ENCODE data around the gene PPP2R2C. TPM values are rescaled to one million over a fixed set of nuclear protein-coding genes. Genes with fewer than 3 reads are reported as not detected.

Gene PPP2R2C
- total and polyA plus RNA-seq, 10 of the 15 experiments (the other 5 are each of a cell fraction or from before 2014, with no cell fraction given) = 0.13 to 0.15 TPM; not detected in 8

- no peaks in the 10 kb centered on the region for H4K20me1 ChIP-seq (ENCODE audit: control insufficient read depth, insufficient read depth)
- H3K79me2 ChIP-seq (ENCODE audit: control insufficient read depth, insufficient read depth, low read length) = no peaks in the 10 kb centered on the region
- intact Hi-C loops (cut with micrococcal nuclease; ENCODE audit: unreplicated experiment) (no loop called here), in situ Hi-C loops (cut with MboI) (no loop called here)
- no TSS peak for BruUV-seq (replicated peaks)
- RAD21 ChIA-PET (ENCODE audit: unreplicated experiment) = no interaction called here
- H3K4me2 ChIP-seq (ENCODE audit: control insufficient read depth, insufficient read depth) = no peak overlapping the region
- no peak overlapping the region for H3K27ac ChIP-seq (ENCODE audit: control insufficient read depth, insufficient read depth)
- H3K36me3 ChIP-seq (ENCODE audit: control insufficient read depth in 2 of 2, insufficient read depth in 2 of 2, low read length in 1 of 2) = no peaks in the 10 kb centered on the region
- SMC1A ChIA-PET (ENCODE audit: uncharacterized antibody, unreplicated experiment) = no interaction called here
- no peaks in the 10 kb centered on the region; a peak in 2 of 4 replicates for H3K27me3 ChIP-seq (replicated peaks in 1 of 2; ENCODE audit: control insufficient read depth in 2 of 2, insufficient read depth in 2 of 2, low read length in 1 of 2)
- FAIRE-seq (no peak), ATAC-seq (no peak), DNase-seq (ENCODE audit: low read depth, low spot score) (no peak)
- POLR2A ChIA-PET = no interaction called here
- H3K4me1 ChIP-seq (ENCODE audit: control insufficient read depth, insufficient read depth, low read length) = no peaks in the 10 kb centered on the region
- H3K9ac ChIP-seq (ENCODE audit: control insufficient read depth, insufficient read depth, low read length) = no peak overlapping the region
- H2AFZ ChIP-seq (ENCODE audit: control insufficient read depth, low read depth, low read length) = no peak overlapping the region
- no peaks in the 10 kb centered on the region; the same call in 2 of the 3 replicates for H3K9me3 ChIP-seq (replicated peaks; ENCODE audit: control insufficient read depth, insufficient read depth, low read length)
- WGBS (ENCODE audit: insufficient coverage, insufficient replicate concordance, low lambda C conversion rate, missing lambda C conversion rate) = 17% methylated on average over 12 of the region's 12 CpGs
- CTCF ChIA-PET = no interaction called here
- H3K4me3 ChIP-seq = no peak overlapping the region
- TF ChIP-seq IKZF2 (IDR thresholded peaks at IDR 0.05) = no peak
- TF ChIP-seq HDAC2 (IDR thresholded peaks at IDR 0.05) = no peak
- TF ChIP-seq ATF3 (IDR thresholded peaks at IDR 0.05; ENCODE audit: borderline replicate concordance, extremely low read depth, low read depth, low read length) = no peak
- TF ChIP-seq JUND (IDR thresholded peaks at IDR 0.05; ENCODE audit: low read depth, low read length) = no peak
- no peak for TF ChIP-seq STAT3 (IDR thresholded peaks at IDR 0.05; ENCODE audit: low read depth, low read length)
- no peak for TF ChIP-seq MYB (IDR thresholded peaks at IDR 0.05; ENCODE audit: borderline replicate concordance, low read depth, low read length)
- TF ChIP-seq NRF1 (conservative IDR thresholded peaks at IDR 0.05; ENCODE audit: low read depth, low read length) = no peak
- TF ChIP-seq BMI1 (IDR thresholded peaks at IDR 0.05; ENCODE audit: borderline replicate concordance) = no peak
- TF ChIP-seq ZNF622 (IDR thresholded peaks at IDR 0.05) = no peak
- TF ChIP-seq, protein P1, sequence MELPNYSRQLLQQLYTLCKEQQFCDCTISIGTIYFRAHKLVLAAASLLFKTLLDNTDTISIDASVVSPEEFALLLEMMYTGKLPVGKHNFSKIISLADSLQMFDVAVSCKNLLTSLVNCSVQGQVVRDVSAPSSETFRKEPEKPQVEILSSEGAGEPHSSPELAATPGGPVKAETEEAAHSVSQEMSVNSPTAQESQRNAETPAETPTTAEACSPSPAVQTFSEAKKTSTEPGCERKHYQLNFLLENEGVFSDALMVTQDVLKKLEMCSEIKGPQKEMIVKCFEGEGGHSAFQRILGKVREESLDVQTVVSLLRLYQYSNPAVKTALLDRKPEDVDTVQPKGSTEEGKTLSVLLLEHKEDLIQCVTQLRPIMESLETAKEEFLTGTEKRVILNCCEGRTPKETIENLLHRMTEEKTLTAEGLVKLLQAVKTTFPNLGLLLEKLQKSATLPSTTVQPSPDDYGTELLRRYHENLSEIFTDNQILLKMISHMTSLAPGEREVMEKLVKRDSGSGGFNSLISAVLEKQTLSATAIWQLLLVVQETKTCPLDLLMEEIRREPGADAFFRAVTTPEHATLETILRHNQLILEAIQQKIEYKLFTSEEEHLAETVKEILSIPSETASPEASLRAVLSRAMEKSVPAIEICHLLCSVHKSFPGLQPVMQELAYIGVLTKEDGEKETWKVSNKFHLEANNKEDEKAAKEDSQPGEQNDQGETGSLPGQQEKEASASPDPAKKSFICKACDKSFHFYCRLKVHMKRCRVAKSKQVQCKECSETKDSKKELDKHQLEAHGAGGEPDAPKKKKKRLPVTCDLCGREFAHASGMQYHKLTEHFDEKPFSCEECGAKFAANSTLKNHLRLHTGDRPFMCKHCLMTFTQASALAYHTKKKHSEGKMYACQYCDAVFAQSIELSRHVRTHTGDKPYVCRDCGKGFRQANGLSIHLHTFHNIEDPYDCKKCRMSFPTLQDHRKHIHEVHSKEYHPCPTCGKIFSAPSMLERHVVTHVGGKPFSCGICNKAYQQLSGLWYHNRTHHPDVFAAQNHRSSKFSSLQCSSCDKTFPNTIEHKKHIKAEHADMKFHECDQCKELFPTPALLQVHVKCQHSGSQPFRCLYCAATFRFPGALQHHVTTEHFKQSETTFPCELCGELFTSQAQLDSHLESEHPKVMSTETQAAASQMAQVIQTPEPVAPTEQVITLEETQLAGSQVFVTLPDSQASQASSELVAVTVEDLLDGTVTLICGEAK (IDR thresholded peaks at IDR 0.05; ENCODE audit: borderline replicate concordance) = no peak
- TF ChIP-seq ZNF592 (IDR thresholded peaks at IDR 0.05) = no peak
- no peak for TF ChIP-seq MEF2A (IDR thresholded peaks at IDR 0.05; ENCODE audit: insufficient read depth, low read depth, low read length)
- no peak for TF ChIP-seq TBL1XR1 (IDR thresholded peaks at IDR 0.05; ENCODE audit: low read depth, low read length)
Observed at GRCh38 chr4:6417516-6418050, 54.8 kb downstream of the PPP2R2C start.

All from GM12878 (cell line).